Measurements from ENCODE around the gene TRIM49B. TPM values are rescaled to one million over a fixed set of nuclear protein-coding genes. Genes with fewer than 3 reads are reported as not detected.
"Not testable (repeated sequence)": the region's sequence is repeated elsewhere in the genome, so short reads cannot be mapped to it uniquely, and the experiment has no call there.

TRIM49B gene, protein sequence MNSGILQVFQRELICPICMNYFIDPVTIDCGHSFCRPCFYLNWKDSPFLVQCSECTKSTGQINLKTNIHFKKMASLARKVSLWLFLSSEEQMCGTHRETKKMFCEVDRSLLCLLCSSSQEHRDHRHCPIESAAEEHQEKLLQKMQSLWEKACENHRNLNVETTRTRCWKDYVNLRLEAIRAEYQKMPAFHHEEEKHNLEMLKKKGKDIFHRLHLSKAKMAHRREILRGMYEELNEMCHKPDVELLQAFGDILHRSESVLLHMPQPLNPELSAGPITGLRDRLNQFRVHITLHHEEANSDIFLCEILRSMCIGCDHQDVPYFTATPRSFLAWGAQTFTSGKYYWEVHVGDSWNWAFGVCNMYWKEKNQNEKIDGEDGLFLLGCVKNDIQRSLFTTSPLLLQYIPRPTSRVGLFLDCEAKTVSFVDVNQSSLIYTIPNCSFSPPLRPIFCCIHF
- total RNA-seq, result not detected in 2 replicates

DNA sequence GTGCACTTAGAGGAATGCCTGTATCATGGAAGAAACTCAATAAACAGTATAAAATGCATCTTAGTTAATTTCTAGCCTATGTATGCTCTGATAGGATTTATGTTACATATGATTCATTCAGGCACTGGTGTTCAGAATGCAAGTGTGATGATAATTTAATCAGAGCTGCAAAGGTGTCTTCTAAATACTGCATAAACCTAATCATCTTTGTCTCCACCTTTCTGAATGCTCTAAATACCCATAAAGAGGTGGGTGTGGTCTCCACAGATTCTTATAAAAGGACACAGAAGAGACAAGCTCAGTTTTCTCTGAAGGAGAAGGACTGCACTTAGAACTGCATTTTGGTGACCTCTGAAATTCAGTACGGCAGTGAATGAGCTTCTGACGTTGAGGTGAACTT lies at the start of gene TRIM49B:
Gene TRIM49B, plus strand, starts transcription at position 301 of the 400 bp plus-strand sequence. CDS start 2,777 bp downstream, outside the sequence.
- intact Hi-C loops (cut with micrococcal nuclease), result not testable (repeated sequence)

DNA sequence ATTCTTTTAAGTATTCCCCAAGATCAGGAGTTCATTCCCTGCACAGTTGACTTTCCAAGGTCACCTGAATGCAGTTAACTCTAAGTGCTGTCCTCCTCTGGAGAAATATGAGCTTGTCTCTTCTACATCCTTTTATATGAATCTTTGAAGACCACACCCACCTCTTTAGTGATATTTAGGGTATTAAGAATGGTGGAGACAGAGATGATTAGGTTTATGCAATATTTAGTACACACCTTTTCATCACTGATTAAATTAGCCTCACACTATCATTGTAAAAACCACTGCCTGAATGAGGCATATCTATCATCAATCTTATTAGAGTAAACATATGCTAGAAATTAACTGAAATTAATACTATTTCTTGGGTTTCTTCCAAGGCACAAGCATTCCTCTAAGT lies 44.8 kb upstream of the TRIM49B start, which contains the start of gene TRIM51G:
Gene TRIM51G, minus strand, starts transcription at position 101 of the 400 bp plus-strand sequence. CDS start 2,190 bp downstream, outside the sequence.
- intact Hi-C loops (cut with micrococcal nuclease), result not testable (repeated sequence)

DNA sequence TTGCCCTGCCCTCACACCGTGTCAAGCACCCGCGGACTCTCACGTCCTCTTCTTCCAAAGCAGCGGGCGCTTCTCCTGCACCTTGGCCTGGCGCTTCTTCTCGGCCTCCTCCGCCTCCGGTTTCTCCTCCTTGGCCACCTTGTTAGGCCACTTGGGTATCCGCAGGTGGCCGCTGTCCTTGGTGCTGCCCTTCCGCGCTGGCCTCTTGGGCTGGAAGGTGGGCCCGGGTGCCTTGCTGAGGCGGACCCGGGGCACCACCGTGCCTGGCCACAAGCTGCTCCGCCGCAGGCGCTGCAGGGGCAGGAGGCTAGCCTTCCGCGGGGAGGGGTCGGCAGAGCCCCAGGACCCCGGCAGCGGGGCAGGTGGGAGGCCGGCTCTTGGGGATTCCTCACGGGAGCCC lies 19.6 kb downstream of the TRIM49B start:
- intact Hi-C loops (cut with micrococcal nuclease), result not testable (repeated sequence)

DNA sequence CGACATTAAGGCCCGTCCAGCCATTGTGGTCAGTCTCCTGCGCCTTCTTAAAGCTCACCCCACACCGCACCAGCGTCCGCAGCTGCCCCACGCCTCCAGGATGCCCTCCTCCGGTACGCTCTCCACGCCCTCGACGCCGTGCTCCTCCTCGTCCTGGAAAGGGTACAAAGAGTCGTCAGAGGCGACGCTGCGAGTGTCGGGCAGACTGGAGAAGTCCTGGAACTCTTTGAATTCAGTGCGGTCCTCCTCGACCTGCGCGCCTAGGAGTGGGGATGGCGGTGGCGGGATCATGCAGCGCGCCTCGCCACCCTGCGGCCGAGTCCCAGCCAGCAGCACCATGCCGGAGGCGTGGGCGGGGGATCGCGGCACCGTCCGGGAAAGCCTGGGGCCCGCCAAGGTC lies 21.2 kb downstream of the TRIM49B start:
- intact Hi-C loops (cut with micrococcal nuclease), result not testable (repeated sequence)

DNA sequence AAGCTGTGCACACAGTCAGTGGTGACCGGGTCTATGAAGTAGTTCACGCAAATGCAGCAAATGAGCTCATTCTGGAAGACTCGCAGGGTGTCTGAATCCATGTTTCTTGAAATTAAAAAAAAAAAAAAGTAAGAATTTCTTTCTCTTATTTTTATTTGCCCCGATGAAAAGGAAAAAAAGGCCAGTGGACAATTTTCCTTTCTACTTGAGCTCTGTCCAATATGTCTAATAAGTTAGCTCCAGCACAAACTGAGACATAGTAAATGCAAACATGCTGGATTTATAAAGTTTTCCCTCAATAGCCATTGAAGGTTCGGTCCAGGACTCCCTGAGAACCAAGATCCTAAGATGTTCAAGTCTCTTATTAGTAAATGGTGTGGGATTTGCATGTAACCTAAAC lies 30.4 kb downstream of the TRIM49B start, which contains the start of gene TRIM64C:
Gene TRIM64C, minus strand, starts transcription at position 101 of the 400 bp plus-strand sequence. Its CDS starts 0 bp downstream, at position 101.
- intact Hi-C loops (cut with micrococcal nuclease), result not testable (repeated sequence)

DNA sequence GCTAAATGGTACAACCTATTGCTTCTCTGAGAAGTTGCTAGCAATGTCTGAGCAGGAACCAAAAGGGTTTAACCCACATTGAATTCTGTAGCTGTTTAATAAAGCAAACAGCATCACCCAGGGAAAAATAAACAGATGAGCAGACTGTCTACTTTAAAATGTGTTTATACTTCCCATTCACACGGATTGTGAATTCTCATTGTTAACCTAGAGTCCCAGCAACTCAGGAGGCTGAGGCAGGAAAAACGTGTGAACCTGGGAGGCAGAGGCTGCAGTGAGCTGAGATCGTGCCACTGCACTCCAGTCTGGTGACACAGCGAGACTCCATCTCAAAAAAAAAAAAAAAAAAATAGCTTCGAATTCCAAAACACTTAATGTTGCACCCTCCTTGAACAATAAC lies 41.3 kb downstream of the TRIM49B start:
- intact Hi-C loops (cut with micrococcal nuclease), result not testable (repeated sequence)

Other genes with a start within 250 kb of the TRIM49B start
- not detected in 2 replicates for gene TRIM51G, start 44.9 kb upstream of the TRIM49B start, total RNA-seq
- not detected in 2 replicates for gene TRIM64C, start 30.3 kb downstream of the TRIM49B start, total RNA-seq
- gene FOLH1, start 179.8 kb downstream of the TRIM49B start, total RNA-seq, result not detected in 2 replicates